HG03064 (cell line): Measurements from ENCODE around the gene PLEKHA7.
"Not testable (repeated sequence)": the region's sequence is repeated elsewhere in the genome, so short reads cannot be mapped to it uniquely, and the experiment has no call there.

Experiments
- ATAC-seq: cut with Tn5 transposase; IDR thresholded peaks from one replicate; pipeline ENCODE4 v1.9.1; 2021; ENCODE audit warnings: low read depth; ENCODE audit not compliant: unreplicated experiment

Gene PLEKHA7

DNA sequence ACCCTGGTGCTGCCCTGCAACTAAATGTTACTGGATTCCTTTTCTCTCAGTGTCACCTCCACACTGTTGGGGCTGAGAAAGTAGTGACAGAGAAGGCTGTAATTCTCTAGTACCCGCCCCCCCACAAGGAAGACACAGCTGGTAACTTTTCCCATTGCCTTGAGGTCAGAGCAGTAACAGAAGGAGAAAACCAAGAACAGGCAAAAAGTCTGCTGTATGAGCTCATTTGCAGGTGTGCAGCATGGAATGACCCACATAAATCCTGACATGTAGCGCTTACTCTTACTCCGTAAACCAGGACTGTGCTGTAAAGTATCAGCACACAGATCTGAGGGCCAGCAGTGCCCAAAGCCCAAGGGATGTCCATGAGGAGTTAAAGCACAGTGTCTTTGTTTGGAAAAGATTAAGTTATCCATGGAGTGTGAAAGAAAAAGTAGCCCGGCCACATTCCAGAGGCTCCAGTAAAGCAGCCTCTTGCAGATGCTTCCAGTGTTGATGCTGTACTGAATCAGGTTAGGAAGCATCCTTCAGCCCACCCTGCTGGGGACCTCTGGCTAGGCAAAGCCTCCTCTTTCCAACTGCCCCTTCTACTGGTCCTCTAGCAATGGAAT, 120.7 kb downstream of the PLEKHA7 start:
- ATAC-seq: no peak

DNA sequence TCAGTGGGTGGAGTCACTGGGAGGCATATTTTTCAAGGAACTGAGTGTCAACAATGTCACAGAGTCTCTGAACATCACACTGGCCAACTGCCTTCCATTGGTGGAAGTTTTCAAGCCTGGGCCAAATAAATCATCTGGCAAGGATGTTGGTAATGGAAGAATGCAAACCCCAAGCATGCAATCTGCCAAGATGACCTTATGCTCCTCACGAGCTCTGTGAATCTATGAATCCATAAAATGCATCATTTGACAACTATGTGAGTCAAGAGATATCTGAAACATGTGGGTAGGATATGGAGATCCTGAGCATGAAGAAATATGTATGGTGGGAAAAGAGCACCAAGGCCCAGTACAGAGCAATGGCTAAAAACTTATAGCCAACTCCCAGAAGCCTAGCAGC, 122.2 kb downstream of the PLEKHA7 start:
- no peak for ATAC-seq

DNA sequence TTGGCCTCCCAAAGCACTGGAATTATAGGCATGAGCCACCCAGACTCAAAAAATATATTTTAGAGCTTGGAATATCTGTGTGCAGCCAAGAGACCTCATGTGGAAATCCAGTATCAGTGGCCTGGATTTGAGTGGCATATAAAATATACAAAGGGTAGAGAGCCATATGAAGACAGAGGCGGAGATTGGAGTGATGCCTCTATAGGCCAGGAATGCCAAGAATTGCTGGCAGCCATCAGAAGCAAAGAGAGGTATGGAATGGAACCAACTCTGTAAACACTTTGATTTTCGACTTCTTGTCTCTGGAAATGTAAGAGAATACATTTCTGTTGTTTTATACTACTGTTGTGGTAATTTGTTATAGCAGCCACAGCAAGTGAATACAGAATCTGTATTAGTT, 123.0 kb downstream of the PLEKHA7 start:
- no peak for ATAC-seq

DNA sequence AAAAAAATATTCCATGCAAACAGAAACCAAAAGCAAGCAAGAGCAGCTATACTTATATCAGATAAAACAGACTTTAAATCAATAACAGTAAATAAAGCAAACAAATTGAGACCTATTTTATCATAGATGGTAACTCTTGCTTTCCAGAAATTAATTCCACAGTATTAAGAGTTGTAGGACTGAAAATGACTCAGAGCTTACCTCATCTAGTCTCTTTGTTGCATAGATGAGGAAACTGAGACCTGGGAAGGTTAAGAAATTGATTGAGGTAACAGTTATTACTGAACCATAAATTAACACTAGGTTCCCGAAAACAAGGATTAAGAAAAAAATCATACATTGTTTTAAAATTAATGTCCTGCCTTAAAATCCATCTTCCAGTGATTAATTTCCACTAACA, 123.8 kb downstream of the PLEKHA7 start:
- ATAC-seq: no peak

DNA sequence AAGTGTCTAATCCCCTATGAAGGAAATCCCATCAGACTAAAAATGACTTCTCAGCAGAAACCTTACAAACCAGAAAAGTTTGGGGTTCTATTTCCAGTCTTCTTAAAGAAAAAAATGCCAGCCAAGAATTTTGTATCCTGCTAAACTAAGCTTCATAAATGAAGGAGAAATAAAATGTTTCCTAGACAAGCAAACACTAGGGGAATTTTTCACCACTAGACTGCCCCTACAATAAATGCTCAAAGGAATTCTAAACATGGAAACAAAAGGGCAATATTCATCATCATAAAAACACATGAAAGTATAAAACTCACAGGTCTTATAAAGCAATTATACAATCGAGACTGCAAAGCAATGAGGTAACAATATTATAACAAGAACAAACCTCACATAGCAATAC, 124.3 kb downstream of the PLEKHA7 start:
- ATAC-seq: no peak

DNA sequence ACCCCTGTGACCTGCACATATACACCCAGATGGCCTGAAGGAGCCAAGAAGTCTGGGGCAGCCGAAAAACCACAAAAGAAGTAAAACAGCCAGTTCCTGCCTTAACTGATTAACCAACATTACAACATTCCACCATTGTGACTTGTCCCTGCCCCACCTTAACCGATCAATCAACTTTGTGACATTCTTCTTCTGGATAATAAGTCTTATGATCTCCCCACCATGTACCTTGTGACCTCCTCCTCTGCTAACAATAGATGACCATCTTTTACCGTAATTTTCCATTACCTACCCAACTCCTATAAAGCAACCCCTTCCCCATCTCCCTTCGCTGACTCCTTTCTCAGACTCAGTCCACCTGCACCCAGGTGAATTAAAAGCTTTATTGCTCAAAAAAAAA, 125.2 kb downstream of the PLEKHA7 start:
- not testable (repeated sequence) for ATAC-seq

DNA sequence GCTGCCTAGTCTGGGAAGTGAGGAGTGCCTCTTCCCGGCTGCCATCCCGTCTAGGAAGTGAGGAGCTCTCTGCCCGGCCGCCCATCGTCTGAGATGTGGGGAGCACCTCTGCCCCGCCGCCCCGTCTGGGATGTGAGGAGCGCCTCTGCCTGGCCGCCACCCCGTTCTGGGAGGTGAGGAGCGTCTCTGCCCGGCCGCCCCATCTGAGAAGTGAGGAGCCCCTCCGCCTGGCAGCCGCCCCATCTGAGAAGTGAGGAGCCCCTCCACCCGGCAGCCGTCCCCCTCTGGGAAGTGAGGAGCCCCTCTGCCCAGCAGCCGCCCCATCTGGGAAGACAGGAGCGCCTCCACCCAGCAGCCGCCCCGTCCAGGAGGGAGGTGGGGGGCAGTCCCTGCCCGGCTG, 126.3 kb downstream of the PLEKHA7 start:
- ATAC-seq: not testable (repeated sequence)

DNA sequence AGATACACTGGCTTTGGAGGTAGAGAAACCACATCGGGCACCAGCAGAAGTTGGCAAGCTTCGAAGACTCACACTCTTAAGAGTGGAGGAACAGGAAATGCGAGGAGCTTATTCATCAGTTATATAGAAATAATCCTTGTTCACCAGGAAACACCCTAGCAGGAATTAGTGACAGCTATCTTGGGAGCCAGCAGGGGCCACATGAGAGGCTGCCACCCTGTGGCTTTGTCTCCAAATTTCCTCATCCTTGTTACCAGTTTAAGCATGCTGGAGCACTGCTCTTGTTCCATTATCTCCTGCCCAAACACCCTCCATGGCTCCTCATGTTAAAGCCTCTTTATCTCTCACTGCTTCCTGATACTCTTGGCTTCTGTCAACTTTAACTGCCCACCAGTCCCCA, 131.0 kb downstream of the PLEKHA7 start:
- no peak for ATAC-seq

DNA sequence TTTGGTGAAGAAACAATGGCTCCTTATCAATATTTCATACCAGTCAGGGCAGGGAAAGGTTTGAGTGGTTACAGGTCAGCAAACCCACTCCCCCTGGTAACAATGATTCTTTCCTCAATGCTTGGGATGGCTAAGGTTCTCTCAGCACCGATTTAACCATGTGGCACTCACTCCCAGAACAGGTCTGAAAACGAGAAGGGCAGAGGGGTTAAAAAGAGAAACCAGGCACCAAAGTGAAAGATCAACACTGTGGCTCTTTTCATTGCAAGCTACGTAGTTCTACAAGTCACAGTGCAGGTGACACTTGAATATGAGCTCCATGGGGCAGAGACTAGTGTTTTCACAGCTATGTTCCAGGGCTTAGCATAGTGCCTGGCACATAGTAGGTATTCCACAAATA, 132.4 kb downstream of the PLEKHA7 start:
- no peak for ATAC-seq

DNA sequence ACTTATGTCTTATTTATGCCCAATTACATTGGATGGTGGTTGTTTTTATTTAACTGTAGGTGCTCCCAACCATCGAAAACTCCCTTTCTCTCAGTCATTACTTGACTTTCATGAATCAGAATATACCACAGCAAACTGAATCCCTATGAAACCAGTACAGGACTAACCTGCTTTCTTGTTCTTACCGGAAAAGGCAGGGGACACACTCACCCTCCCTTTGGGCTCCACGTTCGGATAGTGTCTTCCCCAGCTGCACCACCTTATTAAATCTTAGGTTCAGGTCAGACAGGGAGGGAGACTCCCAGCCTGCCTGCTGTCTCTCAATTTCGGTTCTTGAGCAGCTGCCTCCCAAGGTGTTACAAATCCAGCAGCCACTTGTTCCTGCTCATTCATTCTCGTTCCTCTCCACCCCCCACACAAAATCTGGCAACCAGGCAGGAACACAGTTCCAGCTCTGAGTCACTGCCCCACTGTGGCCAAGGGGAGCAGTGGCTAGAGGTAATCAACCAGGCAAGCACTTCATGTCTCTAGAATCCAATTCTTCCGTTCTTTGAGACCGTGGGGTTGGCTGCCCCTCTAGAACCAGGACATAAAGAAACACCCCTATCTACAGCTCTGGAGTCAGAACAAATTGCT, 133.0 kb downstream of the PLEKHA7 start:
- no peak for ATAC-seq

DNA sequence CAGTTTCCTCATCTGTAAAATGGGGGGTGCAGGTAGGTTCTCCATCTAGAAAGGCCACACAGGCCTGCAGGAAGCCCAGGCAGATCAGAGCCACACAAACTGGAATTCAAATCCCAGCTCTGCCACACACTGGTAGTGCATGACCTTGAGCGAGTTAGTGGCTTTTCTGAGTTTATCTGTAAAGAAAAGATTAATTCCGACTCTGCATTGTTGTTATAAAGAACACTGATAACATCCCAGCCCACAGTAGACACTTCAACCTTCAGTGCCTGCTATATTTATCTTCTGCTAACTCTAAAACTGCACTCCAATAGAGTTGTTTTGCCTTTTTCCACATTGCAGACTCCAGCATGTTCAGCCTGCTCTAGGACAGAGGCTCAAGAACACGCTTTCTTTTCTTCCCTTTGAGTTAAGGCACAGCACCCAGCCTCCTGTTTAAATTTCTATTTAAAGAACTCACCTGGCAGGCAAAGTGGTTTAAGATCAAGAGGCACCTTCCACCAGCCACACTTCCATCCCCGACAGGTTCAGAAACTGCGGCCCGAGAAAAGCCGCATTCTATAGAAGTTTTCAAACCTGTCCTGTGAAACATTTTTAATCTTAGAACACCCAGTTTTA, 133.9 kb downstream of the PLEKHA7 start:
- ATAC-seq: no peak

DNA sequence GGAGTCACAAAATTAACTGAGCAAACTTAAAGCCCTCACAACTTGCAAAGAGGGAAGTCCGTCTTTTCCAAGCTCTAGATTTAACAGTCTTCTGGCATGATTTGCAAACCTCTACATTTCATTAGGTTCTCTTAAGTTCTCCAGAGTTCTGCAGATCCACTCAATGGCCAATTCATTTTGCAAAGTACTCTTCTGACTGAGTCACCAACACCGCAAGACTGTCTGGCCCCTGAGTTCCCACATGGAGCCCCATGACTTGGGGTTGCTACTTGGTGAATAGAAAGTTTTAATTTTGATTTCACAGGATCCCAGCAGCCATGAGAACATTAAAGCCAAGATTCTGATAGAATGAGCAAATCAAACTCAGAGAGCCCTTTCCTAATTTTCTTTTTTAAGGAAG, 134.5 kb downstream of the PLEKHA7 start:
- no peak for ATAC-seq

DNA sequence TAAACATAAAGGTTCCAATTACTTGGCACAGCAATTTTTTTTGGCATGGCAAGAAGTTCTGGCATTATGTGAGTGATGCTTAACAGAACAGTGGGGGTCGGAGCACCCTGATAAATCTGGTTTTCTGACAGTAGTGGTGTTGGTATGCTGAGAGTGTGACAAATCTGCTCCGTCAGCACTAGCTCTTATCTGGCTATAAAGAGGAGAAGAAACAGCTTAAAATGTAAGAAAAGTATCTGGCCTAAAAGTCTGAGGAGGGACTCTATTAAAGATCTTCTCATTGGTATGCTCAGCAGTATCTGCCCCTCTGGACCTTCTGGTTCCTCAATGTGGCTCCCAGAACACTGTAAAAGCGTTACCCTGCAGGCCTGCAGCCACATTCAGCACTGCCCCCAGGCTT, 137.4 kb downstream of the PLEKHA7 start:
- ATAC-seq: no peak

DNA sequence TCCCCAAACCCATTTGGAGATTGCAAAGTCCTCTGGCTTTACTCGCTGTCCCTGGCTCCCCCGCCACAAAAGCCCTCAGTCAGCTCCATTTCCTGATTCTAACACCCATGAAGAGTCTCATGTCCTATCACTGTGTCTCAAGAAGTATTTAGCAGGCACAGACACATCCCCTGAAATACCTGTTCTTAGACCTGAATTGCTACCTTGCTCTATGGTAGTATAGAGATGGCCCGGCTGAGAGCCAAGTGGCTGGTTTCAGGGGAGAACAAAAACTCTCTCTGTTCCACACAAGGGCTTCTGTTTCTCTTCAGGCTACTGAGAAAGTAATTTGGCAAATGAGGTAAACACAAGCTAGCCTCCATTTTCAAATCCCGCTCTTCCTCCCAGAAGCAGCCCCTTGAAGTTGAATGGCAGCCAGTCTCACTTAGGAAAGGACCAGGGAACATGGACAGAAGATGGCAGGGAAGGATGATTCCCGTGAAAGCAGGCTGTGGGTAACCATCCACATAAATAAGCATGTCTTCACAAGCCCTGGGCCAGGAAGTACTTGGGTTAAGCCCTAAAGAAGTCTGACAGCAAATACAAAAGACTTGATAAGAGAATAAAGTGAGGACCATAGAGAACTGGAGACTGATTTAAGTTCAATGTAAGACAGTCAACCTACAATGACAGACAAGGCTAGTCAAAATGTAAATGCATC, 138.0 kb downstream of the PLEKHA7 start:
- no peak for ATAC-seq

DNA sequence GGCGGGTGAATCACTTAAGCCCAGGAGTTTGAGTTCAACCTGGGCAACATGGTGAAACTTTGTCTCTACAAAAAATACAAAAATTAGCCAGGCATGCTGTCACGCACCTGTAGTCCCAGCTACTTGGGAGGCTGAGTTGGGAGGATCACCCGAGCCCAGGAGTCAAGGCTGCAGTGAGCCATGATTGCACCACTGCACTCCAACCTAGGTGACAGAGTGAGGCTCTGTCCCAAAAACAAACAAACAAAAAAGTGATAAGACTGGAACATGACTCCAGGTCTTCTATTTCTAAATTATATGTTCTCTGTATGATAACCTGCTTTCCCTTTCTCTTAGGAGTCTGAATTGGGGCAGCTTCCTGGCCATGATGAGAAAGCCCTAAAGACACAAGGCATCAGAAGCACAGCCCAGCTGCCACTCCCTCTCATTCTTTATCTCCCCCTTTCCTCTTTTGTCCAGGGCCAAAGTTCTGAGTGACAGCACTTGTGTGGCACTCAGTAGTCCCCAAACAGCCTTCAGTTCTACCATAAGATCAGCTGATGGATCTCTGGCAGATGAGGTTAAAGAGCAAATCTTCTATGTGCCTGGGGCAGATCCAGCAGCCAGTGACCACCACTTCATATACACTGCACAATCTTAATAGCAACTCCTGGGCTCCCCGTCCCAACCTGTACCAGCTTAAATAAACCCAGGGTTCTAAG, 139.8 kb downstream of the PLEKHA7 start:
- ATAC-seq: no peak

DNA sequence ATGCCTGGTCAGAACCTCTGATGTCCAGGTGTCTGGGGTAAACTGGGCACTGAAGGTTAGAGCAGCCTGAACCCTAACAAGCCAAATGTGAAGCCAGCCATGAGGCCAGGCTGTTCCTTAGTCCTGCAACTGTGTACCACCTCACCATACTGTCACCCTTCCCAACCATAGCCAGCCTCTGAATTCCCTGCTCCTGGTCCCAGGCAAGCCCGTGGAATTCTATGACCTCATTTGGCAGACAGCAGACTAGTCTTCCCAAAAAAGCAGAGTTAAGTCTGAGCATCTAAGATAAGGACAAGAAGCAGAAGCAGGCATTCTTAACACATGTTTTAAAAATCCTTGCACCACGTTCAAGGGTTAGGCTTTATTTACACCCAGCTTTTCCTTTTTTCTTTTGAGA, 140.9 kb downstream of the PLEKHA7 start:
- ATAC-seq: no peak

DNA sequence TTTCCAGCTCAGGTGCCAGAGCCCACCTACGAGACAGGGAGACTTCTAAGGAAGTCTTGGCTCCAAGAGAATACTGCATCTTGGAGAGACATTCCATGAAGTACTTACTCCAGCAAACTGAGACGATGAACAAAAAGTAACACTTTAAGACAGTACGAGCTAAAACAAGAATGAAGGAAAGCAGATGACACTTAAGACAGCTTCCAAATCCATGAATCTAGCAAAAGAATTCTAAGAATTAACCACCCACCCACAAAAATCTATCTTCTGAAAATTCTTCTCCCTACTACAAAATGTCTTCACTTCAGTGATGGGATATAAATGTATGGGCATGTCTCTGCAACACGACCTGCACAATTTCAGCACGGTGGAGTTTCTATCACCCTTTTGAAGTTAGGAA, 142.8 kb downstream of the PLEKHA7 start:
- no peak for ATAC-seq

DNA sequence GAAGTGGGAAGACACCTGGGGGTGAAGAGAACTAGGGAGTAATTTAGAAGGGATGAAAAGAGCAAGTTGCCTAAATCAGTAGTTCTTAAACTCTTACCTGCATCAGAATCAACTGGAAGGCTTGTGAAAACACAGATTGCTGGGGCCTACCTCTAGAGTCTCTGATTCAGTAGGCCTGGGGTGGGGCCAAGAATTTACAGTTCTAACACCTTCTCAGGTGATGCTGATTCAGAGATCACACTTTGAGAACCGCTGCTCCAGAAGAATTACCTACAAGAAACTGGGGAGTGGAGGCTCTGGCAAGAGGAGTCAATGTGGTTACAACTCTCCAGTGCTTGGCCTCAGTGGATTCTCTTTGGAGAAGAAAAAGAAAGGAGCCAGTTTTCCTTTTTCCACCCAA, 147.1 kb downstream of the PLEKHA7 start:
- no peak for ATAC-seq

DNA sequence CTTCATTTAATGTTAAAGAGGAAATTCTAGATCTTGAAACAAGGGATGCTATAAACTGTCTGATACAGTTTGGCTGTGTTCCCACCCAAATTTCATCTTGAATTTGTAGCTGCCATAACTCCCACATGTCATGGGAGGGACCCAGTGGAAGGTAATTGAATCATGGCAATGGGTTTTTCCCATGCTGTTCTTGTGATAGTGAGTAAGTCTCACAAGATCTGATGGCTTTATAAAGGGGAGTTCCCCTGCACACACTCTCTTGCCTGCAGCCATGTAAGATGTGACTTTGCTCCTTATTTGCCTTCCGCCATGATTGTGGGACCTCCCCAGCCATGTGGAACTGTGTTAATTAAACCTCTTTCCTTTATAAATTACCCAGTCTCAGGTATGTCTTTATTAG, 149.8 kb downstream of the PLEKHA7 start:
- ATAC-seq: not testable (repeated sequence)

DNA sequence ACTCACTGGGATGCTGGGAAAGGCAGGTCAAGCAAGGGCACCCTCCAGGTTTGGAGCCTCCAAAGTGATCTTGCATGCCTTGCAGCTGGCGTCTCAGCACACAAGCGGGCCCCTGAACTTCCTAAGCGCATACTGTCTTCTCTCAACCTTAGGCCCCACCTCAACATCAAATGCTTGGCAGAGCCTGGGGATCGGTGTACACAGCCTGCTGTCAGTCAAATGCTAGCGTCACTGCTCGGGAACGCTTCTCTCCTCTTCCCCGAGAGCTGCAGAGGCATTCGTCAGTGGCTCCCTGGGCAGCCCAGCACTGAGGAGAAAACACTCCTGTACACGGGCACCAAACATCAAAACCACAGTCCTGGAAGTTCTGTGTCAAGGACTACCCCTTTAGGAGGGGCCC, 150.8 kb downstream of the PLEKHA7 start:
- no peak for ATAC-seq

DNA sequence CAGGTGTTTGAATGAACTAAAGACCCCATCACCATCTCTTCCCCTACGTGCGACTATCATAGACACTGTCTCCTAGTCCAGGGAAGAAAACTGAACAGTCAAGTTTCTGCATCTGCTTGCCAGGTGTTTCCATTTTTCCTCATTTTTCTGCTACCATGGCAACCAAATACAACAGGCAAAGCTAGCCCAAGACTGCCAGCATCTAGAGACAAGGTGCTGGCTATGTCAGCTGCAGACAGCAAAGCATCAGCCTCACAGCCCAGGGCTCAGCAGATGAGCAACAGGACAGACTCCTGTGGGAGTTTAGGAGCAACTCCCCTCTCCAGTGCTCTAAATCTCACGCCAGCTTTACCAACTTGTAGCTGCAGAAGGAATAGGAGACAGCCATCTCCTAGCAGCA, 151.5 kb downstream of the PLEKHA7 start:
- no peak for ATAC-seq
